K562 (cell line): Measurements from ENCODE around the gene KRTAP22-1.

Experiments
- NFYB ChIP-seq: IDR thresholded peaks from 2 replicates; pipeline ENCODE4 v1.6.1; 2011; ENCODE audit warnings: mild to moderate bottlenecking, moderate library complexity; ENCODE audit not compliant: insufficient read length; ENCODE audit errors: extremely low read depth
- TCF7 ChIP-seq: sonication (generic); IDR thresholded peaks from 2 replicates; pipeline ENCODE4 v1.6.1; 2016; ENCODE audit warnings: antibody characterized with exemption, borderline replicate concordance
- ZEB2 ChIP-seq: fragments of 450-650 bp; IDR thresholded peaks from 2 replicates; pipeline ENCODE4 v1.6.1; 2016
- ZNF696 ChIP-seq: fragments of 250-450 bp; sonication (Bioruptor Pico); conservative IDR thresholded peaks from 2 replicates; pipeline ENCODE4 v1.4.0; 2020; ENCODE audit warnings: mild to moderate bottlenecking, moderate library complexity
- TF ChIP-seq, protein P1 (sequence below), 3 experiments: IDR thresholded peaks in 2 of 3; conservative IDR thresholded peaks in 1 of 3; 2 replicates each; pipeline ENCODE4 v1.5.1; 2011 to 2012; ENCODE audit warnings: low read length in 3 of 3, mild to moderate bottlenecking in 3 of 3, control low read depth in 2 of 3, improper control_type of control experiment in 1 of 3, inconsistent platforms in 1 of 3, low read depth in 1 of 3, mixed read lengths in 1 of 3, moderate library complexity in 1 of 3; ENCODE audit not compliant: insufficient read depth in 2 of 3
- TF ChIP-seq, protein P2 (sequence below): fragments of 450-650 bp; formaldehyde crosslinking; IDR thresholded peaks from 2 replicates; pipeline ENCODE4 v1.4.0; 2020; ENCODE audit warnings: mild to moderate bottlenecking, mixed read lengths
- TF ChIP-seq, protein P3 (sequence below), 2 experiments: IDR thresholded peaks; 2 replicates each; pipeline ENCODE4 v1.6.1; 2012; ENCODE audit warnings: improper control_type of control experiment in 2 of 2, low read depth in 2 of 2, low read length in 2 of 2, borderline replicate concordance in 1 of 2

DNA sequence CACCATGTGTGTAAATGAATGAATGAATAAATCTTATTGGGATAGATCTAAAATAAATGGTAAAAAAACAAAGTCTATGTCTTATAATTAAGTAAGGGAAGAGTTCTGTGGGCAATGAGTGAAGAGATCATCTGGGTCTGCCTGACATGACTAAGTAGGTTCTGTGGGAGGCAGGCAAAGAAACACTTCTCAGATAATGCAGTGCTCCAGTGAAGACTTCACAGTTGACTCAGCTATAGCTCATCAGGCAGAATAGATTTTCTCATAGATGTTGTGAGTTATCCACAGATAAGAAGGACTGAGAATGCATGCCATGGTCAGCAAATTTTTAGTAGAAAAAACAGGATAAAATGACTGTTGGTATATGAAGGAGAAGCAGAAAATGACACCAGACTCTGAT is 23.1 kb upstream of the KRTAP22-1 start:
- TF ChIP-seq, protein P1, sequence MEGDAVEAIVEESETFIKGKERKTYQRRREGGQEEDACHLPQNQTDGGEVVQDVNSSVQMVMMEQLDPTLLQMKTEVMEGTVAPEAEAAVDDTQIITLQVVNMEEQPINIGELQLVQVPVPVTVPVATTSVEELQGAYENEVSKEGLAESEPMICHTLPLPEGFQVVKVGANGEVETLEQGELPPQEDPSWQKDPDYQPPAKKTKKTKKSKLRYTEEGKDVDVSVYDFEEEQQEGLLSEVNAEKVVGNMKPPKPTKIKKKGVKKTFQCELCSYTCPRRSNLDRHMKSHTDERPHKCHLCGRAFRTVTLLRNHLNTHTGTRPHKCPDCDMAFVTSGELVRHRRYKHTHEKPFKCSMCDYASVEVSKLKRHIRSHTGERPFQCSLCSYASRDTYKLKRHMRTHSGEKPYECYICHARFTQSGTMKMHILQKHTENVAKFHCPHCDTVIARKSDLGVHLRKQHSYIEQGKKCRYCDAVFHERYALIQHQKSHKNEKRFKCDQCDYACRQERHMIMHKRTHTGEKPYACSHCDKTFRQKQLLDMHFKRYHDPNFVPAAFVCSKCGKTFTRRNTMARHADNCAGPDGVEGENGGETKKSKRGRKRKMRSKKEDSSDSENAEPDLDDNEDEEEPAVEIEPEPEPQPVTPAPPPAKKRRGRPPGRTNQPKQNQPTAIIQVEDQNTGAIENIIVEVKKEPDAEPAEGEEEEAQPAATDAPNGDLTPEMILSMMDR (IDR thresholded peaks at IDR 0.05 in 2 of 3, conservative IDR thresholded peaks at IDR 0.05 in 1 of 3; ENCODE audit: insufficient read depth in 2 of 3, low read depth in 1 of 3, low read length in 3 of 3), result no peak
- TF ChIP-seq, protein P2, sequence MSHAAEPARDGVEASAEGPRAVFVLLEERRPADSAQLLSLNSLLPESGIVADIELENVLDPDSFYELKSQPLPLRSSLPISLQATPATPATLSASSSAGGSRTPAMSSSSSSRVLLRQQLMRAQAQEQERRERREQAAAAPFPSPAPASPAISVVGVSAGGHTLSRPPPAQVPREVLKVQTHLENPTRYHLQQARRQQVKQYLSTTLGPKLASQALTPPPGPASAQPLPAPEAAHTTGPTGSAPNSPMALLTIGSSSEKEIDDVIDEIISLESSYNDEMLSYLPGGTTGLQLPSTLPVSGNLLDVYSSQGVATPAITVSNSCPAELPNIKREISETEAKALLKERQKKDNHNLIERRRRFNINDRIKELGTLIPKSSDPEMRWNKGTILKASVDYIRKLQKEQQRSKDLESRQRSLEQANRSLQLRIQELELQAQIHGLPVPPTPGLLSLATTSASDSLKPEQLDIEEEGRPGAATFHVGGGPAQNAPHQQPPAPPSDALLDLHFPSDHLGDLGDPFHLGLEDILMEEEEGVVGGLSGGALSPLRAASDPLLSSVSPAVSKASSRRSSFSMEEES, result no peak
- no peak for TF ChIP-seq TCF7
- no peak for TF ChIP-seq ZNF696 (CRISPR knock-in tag)
- no peak for TF ChIP-seq ZEB2
- no peak for TF ChIP-seq NFYB
- TF ChIP-seq, protein P3, sequence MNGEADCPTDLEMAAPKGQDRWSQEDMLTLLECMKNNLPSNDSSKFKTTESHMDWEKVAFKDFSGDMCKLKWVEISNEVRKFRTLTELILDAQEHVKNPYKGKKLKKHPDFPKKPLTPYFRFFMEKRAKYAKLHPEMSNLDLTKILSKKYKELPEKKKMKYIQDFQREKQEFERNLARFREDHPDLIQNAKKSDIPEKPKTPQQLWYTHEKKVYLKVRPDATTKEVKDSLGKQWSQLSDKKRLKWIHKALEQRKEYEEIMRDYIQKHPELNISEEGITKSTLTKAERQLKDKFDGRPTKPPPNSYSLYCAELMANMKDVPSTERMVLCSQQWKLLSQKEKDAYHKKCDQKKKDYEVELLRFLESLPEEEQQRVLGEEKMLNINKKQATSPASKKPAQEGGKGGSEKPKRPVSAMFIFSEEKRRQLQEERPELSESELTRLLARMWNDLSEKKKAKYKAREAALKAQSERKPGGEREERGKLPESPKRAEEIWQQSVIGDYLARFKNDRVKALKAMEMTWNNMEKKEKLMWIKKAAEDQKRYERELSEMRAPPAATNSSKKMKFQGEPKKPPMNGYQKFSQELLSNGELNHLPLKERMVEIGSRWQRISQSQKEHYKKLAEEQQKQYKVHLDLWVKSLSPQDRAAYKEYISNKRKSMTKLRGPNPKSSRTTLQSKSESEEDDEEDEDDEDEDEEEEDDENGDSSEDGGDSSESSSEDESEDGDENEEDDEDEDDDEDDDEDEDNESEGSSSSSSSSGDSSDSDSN (IDR thresholded peaks at IDR 0.05; ENCODE audit: borderline replicate concordance in 1 of 2, low read depth in 2 of 2, low read length in 2 of 2), result no peak
